ENCODE results near the gene RBM38.

Gene RBM38

GRCh38 chr20:57458400-57459160, 67.4 kb downstream of the RBM38 start:
- Histone ChIP-seq H2AFZ (ENCODE audit: low read depth, low read length) (no peak overlapping the region), H3K27me3 (ENCODE audit: low read depth, low read length) (peaks cover 25% of the 10 kb centered on the region), H3K4me1 (ENCODE audit: low read length) (peaks cover 12% of the 10 kb centered on the region), H3K4me3 (ENCODE audit: low read length) (no peak overlapping the region), H4K20me1 (ENCODE audit: insufficient read depth, low read length) (no peaks in the 10 kb centered on the region), H3K36me3 (replicated peaks; ENCODE audit: low read depth, low read length) (peaks cover 3% of the 10 kb centered on the region), H3K9me3 (ENCODE audit: insufficient read depth, low read length) (peaks cover 4% of the 10 kb centered on the region; the same call in 1 of the 2 replicates), H3K27ac (ENCODE audit: low read length) (no peak overlapping the region), H3K9ac (ENCODE audit: low read length) (no peak overlapping the region), H3K79me2 (ENCODE audit: low read length) (no peaks in the 10 kb centered on the region), H3K4me2 (ENCODE audit: low read length) (no peak overlapping the region)
- TF ChIP-seq EZH2phosphoT487 (IDR thresholded peaks at IDR 0.05; ENCODE audit: low read depth) (no peak), CTCF (IDR thresholded peaks at IDR 0.05; ENCODE audit: low read depth, low read length) (no peak)
